ENCODE data around the gene FANCC. TPM values are rescaled to one million over a fixed set of nuclear protein-coding genes. Genes with fewer than 3 reads are reported as not detected.

FANCC gene
- total RNA-seq, 2 donors from 2014 or later, result 4.9 to 21.2 TPM

- H3K4me3 ChIP-seq, result no peak overlapping the region
- peak overlapping the region; percentile 34 to 46 for H3K27ac ChIP-seq
- TF ChIP-seq POLR2A (IDR thresholded peaks at IDR 0.05) (no peak), CTCF (IDR thresholded peaks at IDR 0.05) (no peak), POLR2AphosphoS5 (IDR thresholded peaks at IDR 0.05) (no peak)
- H3K9me3 ChIP-seq, result no peaks in the 10 kb centered on the region
- peaks cover 11% of the 10 kb centered on the region for H3K4me1 ChIP-seq (replicated peaks)
- H3K27me3 ChIP-seq (replicated peaks; ENCODE audit: insufficient read depth), result no peaks in the 10 kb centered on the region
- no peaks in the 10 kb centered on the region for H3K36me3 ChIP-seq
- no peak for DNase-seq (ENCODE audit: low spot score)
- WGBS, result 58% methylated on average over 5 of the region's 5 CpGs
- intact Hi-C loops (cut with DNase I), result no loop called here
Observed at GRCh38 chr9:95073918-95074317, 243.6 kb downstream of the FANCC start.

GRCh38 chr9:95073042-95073607 is 244.4 kb downstream of the FANCC start:
- H3K36me3 ChIP-seq, result no peaks in the 10 kb centered on the region
- H3K4me1 ChIP-seq (replicated peaks), result peaks cover 4% of the 10 kb centered on the region
- no peaks in the 10 kb centered on the region for H3K27me3 ChIP-seq (replicated peaks; ENCODE audit: insufficient read depth)
- no peak for DNase-seq (ENCODE audit: low spot score)
- TF ChIP-seq POLR2AphosphoS5 (IDR thresholded peaks at IDR 0.05) (no peak), POLR2A (IDR thresholded peaks at IDR 0.05) (no peak), CTCF (IDR thresholded peaks at IDR 0.05) (no peak)
- 84% methylated on average over 18 of the region's 18 CpGs for WGBS
- H3K9me3 ChIP-seq, result no peaks in the 10 kb centered on the region
- intact Hi-C loops (cut with DNase I), result no loop called here
- no peak overlapping the region for H3K4me3 ChIP-seq
- H3K27ac ChIP-seq, result peak overlapping the region; percentile 10 to 16

- DNase-seq (ENCODE audit: low spot score), result no peak
- H3K4me1 ChIP-seq (replicated peaks), result peaks cover 4% of the 10 kb centered on the region
- no peak overlapping the region for H3K4me3 ChIP-seq
- no peaks in the 10 kb centered on the region for H3K9me3 ChIP-seq
- WGBS, result 43% methylated on average over 5 of the region's 5 CpGs
- TF ChIP-seq POLR2AphosphoS5 (IDR thresholded peaks at IDR 0.05) (no peak), POLR2A (IDR thresholded peaks at IDR 0.05) (no peak), CTCF (IDR thresholded peaks at IDR 0.05) (no peak)
- H3K27ac ChIP-seq, result no peak overlapping the region
- H3K27me3 ChIP-seq (replicated peaks; ENCODE audit: insufficient read depth), result no peaks in the 10 kb centered on the region
- H3K36me3 ChIP-seq, result no peaks in the 10 kb centered on the region
- intact Hi-C loops (cut with DNase I), result no loop called here
Observed at GRCh38 chr9:95071925-95072324, 245.6 kb downstream of the FANCC start.

GRCh38 chr9:95071450-95071849 is 246.1 kb downstream of the FANCC start:
- no peak for DNase-seq (ENCODE audit: low spot score)
- Histone ChIP-seq H3K4me3 (no peak overlapping the region), H3K4me1 (replicated peaks) (peaks cover 4% of the 10 kb centered on the region), H3K36me3 (no peaks in the 10 kb centered on the region), H3K27me3 (replicated peaks; ENCODE audit: insufficient read depth) (no peaks in the 10 kb centered on the region), H3K9me3 (no peaks in the 10 kb centered on the region), H3K27ac (no peak overlapping the region)
- TF ChIP-seq CTCF (IDR thresholded peaks at IDR 0.05), result no peak
- TF ChIP-seq POLR2A (IDR thresholded peaks at IDR 0.05), result no peak
- no peak for TF ChIP-seq POLR2AphosphoS5 (IDR thresholded peaks at IDR 0.05)
- WGBS, result 50% methylated on average over 5 of the region's 5 CpGs
- intact Hi-C loops (cut with DNase I), result no loop called here

GRCh38 chr9:95070549-95071021 is 246.9 kb downstream of the FANCC start:
- Histone ChIP-seq H3K4me1 (replicated peaks) (peaks cover 4% of the 10 kb centered on the region), H3K36me3 (no peaks in the 10 kb centered on the region), H3K27ac (peak overlapping the region in 1 of 2 donors; percentile 48), H3K9me3 (no peaks in the 10 kb centered on the region), H3K27me3 (replicated peaks; ENCODE audit: insufficient read depth) (no peaks in the 10 kb centered on the region), H3K4me3 (no peak overlapping the region)
- 36% methylated on average over 8 of the region's 8 CpGs for WGBS
- intact Hi-C loops (cut with DNase I), result no loop called here
- TF ChIP-seq CTCF (IDR thresholded peaks at IDR 0.05) (no peak), POLR2AphosphoS5 (IDR thresholded peaks at IDR 0.05) (no peak), POLR2A (IDR thresholded peaks at IDR 0.05) (no peak)
- DNase-seq (ENCODE audit: low spot score), result no peak
